ENCODE data around the gene ICE2. TPM values are rescaled to one million over a fixed set of nuclear protein-coding genes. Genes with fewer than 3 reads are reported as not detected.

Gene ICE2
- total RNA-seq, 1 donor from 2014 or later, result 22.9 TPM

DNA sequence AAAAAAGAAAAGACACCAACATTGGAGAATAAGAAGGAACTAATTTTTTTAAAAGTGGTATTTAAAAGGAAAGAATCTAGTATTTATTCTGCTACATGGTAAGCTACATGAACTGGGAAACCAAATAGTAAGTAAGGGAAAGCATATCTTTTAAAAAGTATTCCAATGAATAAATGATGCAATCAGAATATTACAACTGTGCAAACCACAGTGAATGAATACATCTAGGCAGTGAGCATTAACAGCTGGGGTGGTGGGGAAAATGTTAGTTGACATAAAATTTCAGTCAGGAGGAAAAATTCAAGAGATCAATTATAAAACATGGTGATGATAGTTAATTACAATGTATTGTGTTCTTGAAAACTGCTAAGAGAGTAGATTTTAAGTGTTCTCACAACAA is 16.9 kb downstream of the ICE2 start:
- TF ChIP-seq, protein P1, sequence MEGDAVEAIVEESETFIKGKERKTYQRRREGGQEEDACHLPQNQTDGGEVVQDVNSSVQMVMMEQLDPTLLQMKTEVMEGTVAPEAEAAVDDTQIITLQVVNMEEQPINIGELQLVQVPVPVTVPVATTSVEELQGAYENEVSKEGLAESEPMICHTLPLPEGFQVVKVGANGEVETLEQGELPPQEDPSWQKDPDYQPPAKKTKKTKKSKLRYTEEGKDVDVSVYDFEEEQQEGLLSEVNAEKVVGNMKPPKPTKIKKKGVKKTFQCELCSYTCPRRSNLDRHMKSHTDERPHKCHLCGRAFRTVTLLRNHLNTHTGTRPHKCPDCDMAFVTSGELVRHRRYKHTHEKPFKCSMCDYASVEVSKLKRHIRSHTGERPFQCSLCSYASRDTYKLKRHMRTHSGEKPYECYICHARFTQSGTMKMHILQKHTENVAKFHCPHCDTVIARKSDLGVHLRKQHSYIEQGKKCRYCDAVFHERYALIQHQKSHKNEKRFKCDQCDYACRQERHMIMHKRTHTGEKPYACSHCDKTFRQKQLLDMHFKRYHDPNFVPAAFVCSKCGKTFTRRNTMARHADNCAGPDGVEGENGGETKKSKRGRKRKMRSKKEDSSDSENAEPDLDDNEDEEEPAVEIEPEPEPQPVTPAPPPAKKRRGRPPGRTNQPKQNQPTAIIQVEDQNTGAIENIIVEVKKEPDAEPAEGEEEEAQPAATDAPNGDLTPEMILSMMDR (IDR thresholded peaks at IDR 0.05; ENCODE audit: borderline replicate concordance), result no peak

DNA sequence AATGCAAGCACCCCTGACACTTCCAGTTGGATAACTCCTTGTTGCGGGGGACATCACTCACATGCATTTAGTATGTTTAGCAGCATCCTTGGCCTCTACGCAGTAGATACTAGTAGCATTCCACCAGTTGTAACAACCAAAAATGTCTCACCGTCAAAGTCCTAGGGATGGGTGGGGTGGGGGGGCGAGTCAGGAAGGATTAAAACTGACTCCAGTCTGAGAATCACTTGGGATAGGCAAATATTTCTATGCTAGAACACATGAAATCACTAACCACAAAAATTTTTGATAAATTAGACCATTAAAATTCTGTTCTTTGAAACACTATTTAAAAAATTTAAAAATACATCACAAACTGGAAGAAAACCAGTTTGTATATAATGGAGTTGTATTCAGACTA is 18.0 kb downstream of the ICE2 start:
- no peak overlapping the region for H3K27ac ChIP-seq (replicated peaks)
- TF ChIP-seq, protein P1 (IDR thresholded peaks at IDR 0.05; ENCODE audit: borderline replicate concordance), result no peak
- no peaks in the 10 kb centered on the region for H3K4me1 ChIP-seq
- no peaks in the 10 kb centered on the region for H3K9me3 ChIP-seq (replicated peaks)
- intact Hi-C loops (cut with micrococcal nuclease), result no loop called here
- DNase-seq, result no peak
- H3K36me3 ChIP-seq, result peaks cover 62% of the 10 kb centered on the region
- H3K27me3 ChIP-seq (ENCODE audit: low read depth), result no peaks in the 10 kb centered on the region
- no peak overlapping the region for H3K4me3 ChIP-seq

More for the DNA sequence above, 16.9 kb downstream of the ICE2 start:
- Histone ChIP-seq H3K4me1 (no peaks in the 10 kb centered on the region), H3K27ac (replicated peaks) (no peak overlapping the region), H3K36me3 (peaks cover 71% of the 10 kb centered on the region), H3K4me3 (no peak overlapping the region), H3K9me3 (replicated peaks) (no peaks in the 10 kb centered on the region), H3K27me3 (ENCODE audit: low read depth) (no peaks in the 10 kb centered on the region)
- intact Hi-C loops (cut with micrococcal nuclease), result no loop called here
- no peak for DNase-seq

DNA sequence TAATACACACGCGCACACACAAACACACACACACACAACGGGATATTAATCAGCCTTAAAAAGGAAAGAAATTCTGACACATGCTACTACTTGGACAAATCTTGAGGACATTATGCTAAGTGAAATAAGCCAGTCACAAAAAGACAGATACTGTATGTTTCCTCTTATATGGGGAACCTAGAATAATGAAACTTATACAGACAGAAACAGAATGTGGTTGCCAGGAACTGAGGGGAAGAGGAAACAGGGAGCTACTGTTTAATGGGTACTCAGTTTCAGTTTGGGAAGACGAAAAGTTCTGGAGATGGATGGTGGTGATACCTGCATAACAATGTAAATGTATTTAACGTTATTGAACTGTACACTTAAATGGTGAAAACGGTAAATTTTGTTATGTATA is 20.2 kb downstream of the ICE2 start:
- H3K4me1 ChIP-seq, result no peaks in the 10 kb centered on the region
- DNase-seq, result no peak
- peaks cover 62% of the 10 kb centered on the region for H3K36me3 ChIP-seq
- H3K27me3 ChIP-seq (ENCODE audit: low read depth), result no peaks in the 10 kb centered on the region
- H3K4me3 ChIP-seq, result no peak overlapping the region
- H3K27ac ChIP-seq (replicated peaks), result no peak overlapping the region
- H3K9me3 ChIP-seq (replicated peaks), result no peaks in the 10 kb centered on the region
- TF ChIP-seq, protein P1 (IDR thresholded peaks at IDR 0.05; ENCODE audit: borderline replicate concordance), result no peak
- intact Hi-C loops (cut with micrococcal nuclease), result no loop called here

DNA sequence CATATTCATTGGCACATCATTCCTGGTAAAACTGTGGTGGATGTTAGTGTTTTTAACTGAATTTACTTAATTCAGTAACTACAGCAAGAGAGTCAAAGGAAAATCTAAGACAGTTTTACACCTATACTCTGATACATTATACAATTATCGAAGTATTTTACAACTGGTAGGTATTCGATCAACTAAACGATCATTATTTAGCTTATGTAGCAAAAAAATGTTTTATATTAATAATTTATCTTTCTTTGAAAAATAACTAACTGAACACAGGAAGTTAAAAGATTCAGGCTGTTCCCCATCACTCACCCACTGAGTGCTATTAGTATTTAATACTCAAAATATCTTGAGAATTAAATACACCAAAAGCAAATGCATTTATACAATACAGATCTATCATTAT is 21.0 kb downstream of the ICE2 start:
- Histone ChIP-seq H3K36me3 (peaks cover 61% of the 10 kb centered on the region), H3K4me3 (no peak overlapping the region), H3K9me3 (replicated peaks) (no peaks in the 10 kb centered on the region), H3K4me1 (no peaks in the 10 kb centered on the region), H3K27me3 (ENCODE audit: low read depth) (no peaks in the 10 kb centered on the region), H3K27ac (replicated peaks) (no peak overlapping the region)
- intact Hi-C loops (cut with micrococcal nuclease), result no loop called here
- TF ChIP-seq, protein P1 (IDR thresholded peaks at IDR 0.05; ENCODE audit: borderline replicate concordance), result no peak
- DNase-seq, result no peak

DNA sequence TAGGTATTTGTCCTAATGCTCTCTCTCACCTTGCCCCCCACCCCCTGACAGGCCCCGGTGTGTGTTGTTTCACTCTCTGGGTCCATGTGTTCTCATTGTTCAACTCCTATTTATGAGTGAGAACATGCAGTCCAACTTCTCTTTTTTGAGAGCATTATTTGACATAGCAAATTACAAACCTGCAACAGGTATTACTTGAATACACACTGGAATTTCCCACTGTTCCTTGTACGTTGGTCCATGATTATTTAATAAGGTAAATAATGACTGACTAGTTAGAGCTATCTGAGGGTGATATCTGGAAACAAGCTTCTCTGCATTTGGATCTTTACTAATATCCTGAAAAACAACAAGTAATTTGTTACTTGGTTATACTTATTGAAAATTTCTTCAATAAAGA is 24.1 kb downstream of the ICE2 start:
- Histone ChIP-seq H3K27me3 (ENCODE audit: low read depth) (no peaks in the 10 kb centered on the region), H3K9me3 (replicated peaks) (no peaks in the 10 kb centered on the region), H3K27ac (replicated peaks) (no peak overlapping the region), H3K36me3 (peaks cover 52% of the 10 kb centered on the region), H3K4me1 (no peaks in the 10 kb centered on the region), H3K4me3 (no peak overlapping the region)
- TF ChIP-seq, protein P1 (IDR thresholded peaks at IDR 0.05; ENCODE audit: borderline replicate concordance), result no peak
- DNase-seq, result no peak
- intact Hi-C loops (cut with micrococcal nuclease), result no loop called here
